GM21526 (cell line): ENCODE data around the gene SH2D7.

ENCODE experiments used
- ATAC-seq: cut with Tn5 transposase; IDR thresholded peaks from one replicate; pipeline ENCODE4 v1.9.1; 2021; ENCODE audit warnings: moderate library complexity; ENCODE audit not compliant: unreplicated experiment, low FRiP score

SH2D7 gene

DNA sequence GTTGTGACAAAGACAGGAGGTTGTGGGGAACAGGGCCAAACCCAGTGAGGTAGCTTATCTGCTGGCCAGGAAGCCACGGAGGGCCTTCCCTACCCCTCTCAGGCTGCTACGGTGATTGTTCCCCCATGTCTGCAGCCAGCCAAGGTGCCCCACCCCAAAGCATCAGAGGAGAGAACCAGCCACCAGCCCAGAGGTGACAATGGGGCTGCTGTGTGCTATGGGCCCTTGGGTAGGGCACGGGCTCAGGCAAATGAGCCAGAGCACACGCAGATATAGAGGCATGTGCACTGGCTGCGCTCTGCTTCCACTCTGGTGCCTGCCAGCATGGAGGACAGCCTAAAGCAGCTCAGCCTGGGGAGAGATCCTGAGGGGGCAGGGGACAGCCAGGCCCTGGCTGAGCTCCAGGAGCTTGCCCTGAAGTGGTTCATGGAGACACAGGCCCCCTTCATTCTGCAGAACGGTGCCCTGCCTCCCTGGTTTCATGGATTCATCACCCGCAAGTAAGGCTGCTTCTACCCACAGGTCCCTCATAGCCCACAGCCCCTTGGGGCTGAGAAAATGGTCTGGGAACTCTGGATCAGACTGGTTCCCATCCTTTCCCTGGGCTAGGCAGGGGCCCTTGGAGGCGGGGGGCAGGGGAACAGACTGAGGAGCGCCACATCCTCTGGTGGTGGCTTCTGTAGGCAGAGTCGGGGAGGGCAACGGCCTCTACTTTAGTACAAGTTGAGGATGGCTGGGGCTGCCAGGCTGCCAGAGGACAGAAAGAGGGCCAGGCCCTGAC is at the start of gene SH2D7:
Gene SH2D7, plus strand, starts transcription at position 301 of the 781 bp plus-strand sequence. Its CDS starts 24 bp downstream, at position 325.
- no peak for ATAC-seq

DNA sequence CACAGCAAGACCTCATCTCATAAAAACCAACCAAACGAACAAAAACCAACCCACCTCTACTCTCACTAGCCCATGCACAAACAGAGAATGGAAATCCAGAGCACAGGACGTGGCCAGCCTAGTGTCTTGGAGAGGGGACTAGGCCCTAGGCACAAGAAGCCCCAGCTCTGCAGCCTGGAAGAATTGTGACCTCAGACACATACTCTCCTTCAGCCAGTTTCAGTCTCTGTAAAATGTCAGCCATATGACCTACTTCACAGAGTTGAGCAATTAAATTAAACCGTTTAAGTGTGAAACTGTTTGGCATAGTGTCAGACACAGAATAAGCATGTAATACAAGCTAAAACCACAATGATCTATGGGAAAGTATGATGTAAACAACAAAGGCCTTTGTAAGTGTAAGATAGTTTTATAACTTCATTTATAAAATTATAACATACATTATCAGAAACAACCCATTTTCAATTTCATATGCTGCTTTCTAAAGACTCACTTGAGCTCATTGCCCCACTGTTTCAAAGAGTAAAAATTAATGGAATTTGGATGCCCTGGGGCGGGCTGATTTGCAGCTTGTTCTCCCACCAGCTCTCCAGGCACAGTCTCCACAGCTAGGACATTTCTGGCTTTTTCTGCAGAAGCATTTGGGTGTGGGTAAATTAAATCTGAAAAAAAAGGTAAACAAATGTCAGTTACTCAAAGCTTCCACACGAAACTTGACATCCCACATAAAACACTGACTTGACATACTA is 47.8 kb upstream of the SH2D7 start:
- ATAC-seq, result no peak

GRCh38 chr15:78045189-78045588 is 47.2 kb upstream of the SH2D7 start:
- no peak for ATAC-seq

GRCh38 chr15:78046796-78047341 is 45.5 kb upstream of the SH2D7 start:
- ATAC-seq, result no peak

DNA sequence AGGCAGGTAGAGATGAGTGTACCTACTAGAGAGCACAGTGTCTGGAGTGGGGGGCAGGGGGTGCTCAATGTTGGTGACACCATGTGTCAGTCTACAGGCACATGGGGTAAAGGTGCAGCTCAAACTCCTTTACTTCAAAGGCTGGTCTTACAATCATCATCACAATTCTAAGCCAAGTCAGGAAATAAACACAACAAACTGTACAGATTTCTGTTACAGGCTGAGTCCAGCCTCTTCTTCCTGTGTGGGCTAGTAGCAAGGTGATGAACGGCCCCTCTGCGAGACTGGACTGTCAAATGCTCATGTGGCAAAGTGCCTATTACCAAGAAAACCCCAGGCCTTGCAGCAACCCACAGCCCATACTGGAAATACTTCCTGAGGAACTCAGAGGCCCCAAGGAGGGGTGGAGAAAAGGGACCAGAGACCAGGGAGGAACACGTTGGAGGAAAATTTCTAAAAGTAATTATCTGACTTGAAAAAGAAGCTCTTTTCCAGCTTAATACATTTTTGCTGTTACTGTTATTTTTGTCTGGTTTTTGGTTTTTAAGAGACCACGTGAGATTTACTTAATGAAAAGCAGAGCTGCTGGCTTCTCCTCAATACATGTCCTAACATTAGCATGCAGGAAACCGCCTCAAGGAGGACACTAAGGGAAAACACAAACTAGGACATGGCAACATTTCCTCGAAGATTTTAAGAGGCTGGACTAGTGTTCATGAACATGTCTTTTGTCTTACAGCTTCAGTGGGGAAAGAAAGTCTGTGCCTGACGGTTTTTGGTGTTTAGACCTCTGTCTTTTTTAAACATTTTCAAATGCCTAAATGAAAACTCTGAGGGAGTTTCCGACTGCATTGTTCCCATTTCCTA is 44.4 kb upstream of the SH2D7 start:
- no peak for ATAC-seq

DNA sequence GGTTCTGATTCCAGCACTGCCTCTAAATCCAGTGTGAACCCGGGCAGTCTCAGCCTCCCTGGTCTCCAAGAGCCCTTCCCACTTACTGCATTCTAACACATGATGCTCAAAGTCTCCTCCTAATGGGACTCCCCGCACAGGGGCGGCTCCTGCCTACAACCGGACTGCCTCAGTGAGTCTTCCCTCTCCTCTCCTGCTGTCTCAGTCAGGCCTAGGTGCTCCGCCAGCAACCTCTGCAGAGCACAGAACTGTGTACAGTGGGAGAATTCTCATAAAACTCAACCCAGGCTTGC is 43.8 kb upstream of the SH2D7 start:
- ATAC-seq, result no peak

GRCh38 chr15:78049691-78050440 is 42.5 kb upstream of the SH2D7 start:
- peak; percentile 74 for ATAC-seq

DNA sequence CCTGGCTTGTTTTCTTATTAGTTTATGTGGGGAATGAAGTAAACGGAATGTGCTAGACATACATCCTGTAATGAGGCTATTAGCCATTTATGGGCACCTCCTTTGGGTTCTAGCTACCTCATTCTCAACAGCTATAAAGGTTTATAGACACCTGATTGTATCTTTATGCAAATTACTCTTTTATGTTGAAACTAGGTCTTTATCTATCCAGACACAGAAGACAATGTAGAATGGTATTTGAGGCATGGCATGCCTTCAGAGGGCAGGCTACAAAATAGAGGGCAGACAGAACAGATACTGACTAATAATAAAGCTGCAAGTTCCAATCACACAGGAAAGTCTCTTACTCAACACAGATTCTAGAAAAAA is 41.9 kb upstream of the SH2D7 start:
- ATAC-seq, result peak; percentile 19

GRCh38 chr15:78050826-78051225 is 41.5 kb upstream of the SH2D7 start:
- no peak for ATAC-seq

- ATAC-seq, result no peak
Measured at GRCh38 chr15:78051596-78051995, 40.8 kb upstream of the SH2D7 start.

DNA sequence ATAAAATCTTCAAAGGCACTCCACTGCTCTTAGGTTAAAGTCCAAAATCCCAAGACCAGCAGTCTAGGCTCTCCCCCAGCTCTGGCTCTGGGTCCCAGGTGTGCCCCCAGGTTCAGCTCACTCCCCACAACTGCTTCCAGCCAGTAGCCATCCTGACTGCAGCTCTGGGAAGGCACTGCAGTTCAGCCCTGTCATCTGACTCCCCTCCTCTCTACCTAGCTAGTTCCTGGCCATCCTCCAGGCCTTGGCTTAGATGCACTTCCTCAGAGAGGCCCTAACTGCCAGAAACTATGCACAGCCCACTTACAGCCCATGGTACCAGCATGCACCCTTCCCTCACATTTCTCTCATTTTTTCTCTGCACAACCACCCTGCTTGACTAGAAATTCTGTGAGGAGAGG is 40.4 kb upstream of the SH2D7 start:
- ATAC-seq, result no peak

DNA sequence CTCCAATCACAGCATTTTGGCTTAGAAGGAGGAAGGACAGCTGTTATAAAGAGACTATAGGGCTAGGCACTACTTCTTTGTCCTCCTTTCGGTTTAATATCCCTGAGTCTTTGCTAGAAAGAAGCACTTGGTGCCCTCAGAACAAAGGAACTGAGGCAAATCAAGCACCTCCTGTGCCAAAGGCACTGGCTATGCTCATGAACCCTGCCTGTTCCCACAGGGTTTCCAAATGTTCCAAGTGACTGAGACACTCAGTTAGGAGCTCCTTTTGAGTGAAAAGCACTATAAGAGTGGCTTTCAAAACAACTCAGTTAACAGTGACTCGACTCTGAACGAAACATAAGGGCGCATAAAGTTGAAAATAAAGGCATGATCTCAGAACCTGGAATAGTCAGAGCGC is 39.8 kb upstream of the SH2D7 start:
- ATAC-seq, result no peak

GRCh38 chr15:78054518-78054917 is 37.8 kb upstream of the SH2D7 start:
- no peak for ATAC-seq

DNA sequence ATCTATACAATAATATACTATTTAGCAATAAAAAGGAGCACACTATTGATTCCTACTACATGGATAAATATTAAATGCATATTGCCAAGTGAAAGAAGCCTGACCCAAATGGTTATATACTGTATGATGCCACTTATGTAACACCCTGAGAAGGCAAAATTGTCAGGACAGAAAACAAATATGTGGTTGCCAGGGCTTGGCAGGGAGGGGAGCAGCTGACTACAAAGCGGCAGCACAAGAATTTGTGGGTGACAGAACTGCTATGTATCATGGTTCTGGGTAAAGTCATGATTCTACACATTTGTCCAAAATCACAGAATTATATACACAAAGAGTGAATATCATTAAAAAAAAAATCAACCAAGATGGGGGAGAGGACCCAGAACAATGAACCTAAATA is 37.4 kb upstream of the SH2D7 start:
- no peak for ATAC-seq

GRCh38 chr15:78055919-78056713 is 36.2 kb upstream of the SH2D7 start:
- no peak for ATAC-seq

GRCh38 chr15:78056714-78057269 is 35.6 kb upstream of the SH2D7 start:
- ATAC-seq, result no peak

GRCh38 chr15:78057803-78058202 is 34.6 kb upstream of the SH2D7 start:
- ATAC-seq, result no peak

DNA sequence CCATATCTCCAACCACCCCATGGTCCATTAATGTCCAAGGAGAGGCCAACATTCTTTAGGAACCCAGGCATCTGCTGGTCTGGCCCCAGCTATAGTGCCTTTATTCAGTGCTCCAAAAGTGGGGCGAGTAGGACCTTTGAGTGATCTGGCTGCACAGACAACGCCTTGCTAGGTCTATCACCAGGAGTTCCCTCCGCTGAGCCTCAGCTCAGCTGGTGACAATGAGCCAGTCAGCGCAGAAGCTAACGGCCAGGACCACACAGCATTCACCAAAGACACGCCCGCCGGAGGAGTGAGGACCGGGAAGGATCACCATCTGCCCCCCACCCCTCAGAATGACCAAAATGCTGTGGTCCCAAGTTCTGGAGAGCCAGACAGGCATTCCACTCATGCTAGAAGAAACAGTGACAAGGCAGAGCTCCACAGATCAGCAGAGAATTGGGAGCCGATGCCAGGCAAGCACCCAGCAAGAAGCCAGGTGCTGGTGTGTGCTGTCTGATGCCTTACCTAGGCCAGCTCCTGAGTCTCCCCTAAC is 33.9 kb upstream of the SH2D7 start:
- ATAC-seq, result no peak
